Spleen (tissue), 11 donors: ENCODE results near the gene PTPRN. TPM values are rescaled to one million over a fixed set of nuclear protein-coding genes. Genes with fewer than 3 reads are reported as not detected.

Experiments
- DNase-seq: peaks from one replicate; pipeline ENCODE4 v3.0.0-alpha.2; 2020
- H3K27ac ChIP-seq, 8 donors: fragments of 200-600 bp; sonication (generic) in 7 of 8; 1 replicate in 4 of 8; 2 replicates in 4 of 8; pipeline versions ENCODE4 v1.5.0 to v1.8.0; 2016 to 2021; ENCODE audit warnings: inconsistent platforms in 4 of 8, mild to moderate bottlenecking in 4 of 8, moderate library complexity in 1 of 8
- H3K27me3 ChIP-seq, 7 donors: fragments of 200-600 bp; sonication (generic) in 6 of 7; replicated peaks in 1 of 7; 1 replicate in 4 of 7; 2 replicates in 3 of 7; pipeline versions ENCODE4 v1.5.0 to v1.8.0; 2016 to 2021; ENCODE audit warnings: inconsistent platforms in 3 of 7, mild to moderate bottlenecking in 1 of 7
- H3K36me3 ChIP-seq, 6 donors: fragments of 200-600 bp; sonication (generic) in 5 of 6; 1 replicate in 4 of 6; 2 replicates in 2 of 6; pipeline versions ENCODE4 v1.5.0 to v1.8.0; 2016 to 2021; ENCODE audit warnings: inconsistent platforms in 2 of 6
- H3K4me1 ChIP-seq, 6 donors: fragments of 200-600 bp; sonication (generic) in 5 of 6; 1 replicate in 3 of 6; 2 replicates in 3 of 6; pipeline versions ENCODE4 v1.5.0 to v1.8.0; 2016 to 2021; ENCODE audit warnings: inconsistent platforms in 3 of 6
- H3K4me3 ChIP-seq, 8 donors: fragments of 200-600 bp; sonication (generic) in 7 of 8; 1 replicate in 4 of 8; 2 replicates in 4 of 8; pipeline versions ENCODE4 v1.5.0 to v1.8.0; 2016 to 2021; ENCODE audit warnings: inconsistent platforms in 4 of 8, mild to moderate bottlenecking in 4 of 8, moderate library complexity in 2 of 8
- H3K9me3 ChIP-seq, 8 donors: fragments of 200-600 bp; sonication (generic) in 7 of 8; 1 replicate in 4 of 8; 2 replicates in 4 of 8; pipeline versions ENCODE4 v1.5.0 to v1.8.0; 2016 to 2021; ENCODE audit warnings: inconsistent platforms in 4 of 8
- CTCF ChIP-seq, 11 experiments: fragments of 200-600 bp in 7 of 11; fragments of 450-650 bp in 4 of 11; sonication (generic) in 4 of 11; IDR thresholded peaks in 8 of 11; conservative IDR thresholded peaks in 3 of 11; 1 replicate in 7 of 11; 2 replicates in 4 of 11; pipeline versions ENCODE4 v1.4.0 to v1.8.0; 2016 to 2021; ENCODE audit warnings: antibody characterized with exemption in 11 of 11, inconsistent platforms in 4 of 11, mild to moderate bottlenecking in 1 of 11
- POLR2A ChIP-seq, 3 donors: fragments of 450-650 bp; IDR thresholded peaks; one replicate each; pipeline ENCODE4 v1.5.1; 2017; ENCODE audit warnings: antibody characterized with exemption in 3 of 3, mild to moderate bottlenecking in 1 of 3
- POLR2AphosphoS5 ChIP-seq, 3 donors: sonication (generic); formaldehyde crosslinking; IDR thresholded peaks; one replicate each; pipeline ENCODE4 v1.5.1; 2017; ENCODE audit warnings: antibody characterized with exemption in 3 of 3
- WGBS, 5 donors: extraction: QIAGEN DNeasy Blood & Tissue Kit in 3 of 5; methylation state at CpG; one replicate each; pipeline versions ENCODE4 v1.1.5 to v1.1.7; 2013 to 2018; 5-methylcytosine and 5-hydroxymethylcytosine counted together
- intact Hi-C: fragments of 100-400 bp; cut with DNase I; formaldehyde crosslinking; loops from one replicate; pipeline ENCODE4 v1.15.0; 2023; ENCODE audit warnings: low total_unique reads
- polyA plus RNA-seq, 3 donors: library from polyadenylated mRNA; stranded (reverse); fragments of 200-250 nt; gene quantifications; one replicate each; pipeline ENCODE4 v1.2.1, GENCODE V29; 2013
- total RNA-seq, 7 donors: library from RNA; depleted of rRNA in 3 of 7; stranded (reverse); fragments of >200 nt in 3 of 7; fragmentation: NEBNext Ultra II Directional in 4 of 7; extraction: Animal tissue kit (Norgen Biotek cat#: 25700) in 4 of 7; gene quantifications; one replicate each; pipeline versions ENCODE4 v1.1.0 to v1.2.1, GENCODE V29; 2016 to 2021
- donor health status: healthy with polysubstance abuse.
- donor health status: DM: no; HTN: no; CAD: no; lungs with moderate emphysema.
- donor health status: DM: no; HTN: no; CAD: no.
- donor health status: Bipolar disorder and iron deficiency.
- donor health status: healthy.
- donor health status: DM: no; HTN: no; CAD: no.
- donor health status: DM: yes; HTN: yes; CAD: no.

The PTPRN gene
- total and polyA plus RNA-seq, 10 donors = 0.06 to 0.12 TPM; not detected in 8

DNA sequence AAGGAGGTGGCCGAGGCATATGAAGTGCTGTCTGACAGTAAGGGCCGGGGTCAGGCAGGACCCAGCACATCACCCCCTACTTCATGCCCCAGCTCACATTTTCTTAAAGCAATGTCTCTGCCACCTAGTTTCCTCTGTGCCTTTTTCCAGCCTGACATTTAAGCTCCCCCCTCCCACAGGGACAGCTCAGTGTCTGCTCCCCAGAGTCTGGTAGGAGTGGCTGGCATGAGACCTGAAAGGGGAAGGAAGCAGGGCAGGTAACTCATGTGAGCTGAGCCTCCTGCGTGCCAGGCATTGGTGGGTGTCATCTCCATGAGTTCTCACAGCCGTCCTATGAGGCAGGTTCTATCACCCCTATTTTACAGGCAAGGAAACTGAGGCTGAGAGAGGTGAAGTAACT, 28.6 kb downstream of the PTPRN start:
- H3K27ac ChIP-seq = peak overlapping the region in 5 of 8 donors; percentile 19 to 99 (median 99)
- H3K4me3 ChIP-seq = peak overlapping the region in 1 of 8 donors; percentile 78

GRCh38 chr2:219279916-219280516, 29.2 kb downstream of the PTPRN start:
- Histone ChIP-seq H3K27ac (peak overlapping the region; percentile 94 to 99 (median 98)), H3K4me1 (peaks cover 26 to 80% (median 48%) of the 10 kb centered on the region in 6 donors), H3K36me3 (peaks cover 0 to 47% (median 39%) of the 10 kb centered on the region in 6 donors), H3K9me3 (no peaks in the 10 kb centered on the region), H3K27me3 (no peaks in the 10 kb centered on the region), H3K4me3 (peak overlapping the region; percentile 39 to 78 (median 58))
- no peak for DNase-seq
- intact Hi-C loops = loop anchor here (5.0 kb wide), 1 partner anchor 53 kb away; the partner anchor contains the start of genes ANKZF1 and ATG9A
- WGBS, 5 donors = 53 to 60% (median 57%) methylated on average over 11 to 12 of the region's 12 CpGs
- TF ChIP-seq POLR2A (IDR thresholded peaks at IDR 0.05) (peak in 1 of 3 donors; percentile 33), POLR2AphosphoS5 (IDR thresholded peaks at IDR 0.05) (peak in 1 of 3 donors; percentile 60), CTCF (IDR thresholded peaks at IDR 0.05 in 8 of 11, conservative IDR thresholded peaks at IDR 0.05 in 3 of 11) (peak in 7 of 11 experiments; percentile 20 to 55 (median 41))

More for the DNA sequence above, 28.6 kb downstream of the PTPRN start:
- no peaks in the 10 kb centered on the region for H3K27me3 ChIP-seq
- H3K9me3 ChIP-seq = no peaks in the 10 kb centered on the region
- intact Hi-C loops = no loop called here
- H3K4me1 ChIP-seq = peaks cover 26 to 80% (median 48%) of the 10 kb centered on the region in 6 donors
- 82 to 89% (median 86%) methylated on average over 4 of the region's 4 CpGs for WGBS, 5 donors
- no peak for TF ChIP-seq POLR2AphosphoS5 (IDR thresholded peaks at IDR 0.05)
- no peak for TF ChIP-seq POLR2A (IDR thresholded peaks at IDR 0.05)
- no peak for TF ChIP-seq CTCF (IDR thresholded peaks at IDR 0.05 in 8 of 11, conservative IDR thresholded peaks at IDR 0.05 in 3 of 11)
- H3K36me3 ChIP-seq = peaks cover 0 to 54% (median 46%) of the 10 kb centered on the region in 6 donors
- DNase-seq = no peak

GRCh38 chr2:219279151-219279915, 29.9 kb downstream of the PTPRN start, which contains the start of gene DNAJB2:
Gene DNAJB2, plus strand, starts transcription at chr2:219279366. Its CDS starts 468 bp downstream, at chr2:219279834.
- 0 to 1% (median 1%) methylated on average over 31 to 65 of the region's 65 CpGs for WGBS, 5 donors

More at GRCh38 chr2:219279151-219279915, 29.9 kb downstream of the PTPRN start, which contains the start of gene DNAJB2:
- Histone ChIP-seq H3K27me3 (no peaks in the 10 kb centered on the region), H3K4me3 (peak within 1 kb of the TSS; percentile 39 to 78 (median 58)), H3K27ac (peak within 1 kb of the TSS; percentile 94 to 99 (median 98)), H3K36me3 (peaks cover 0 to 40% (median 32%) of the 10 kb centered on the region in 6 donors), H3K4me1 (peaks cover 26 to 73% (median 44%) of the 10 kb centered on the region in 6 donors), H3K9me3 (no peaks in the 10 kb centered on the region)
- TF ChIP-seq CTCF (IDR thresholded peaks at IDR 0.05 in 8 of 11, conservative IDR thresholded peaks at IDR 0.05 in 3 of 11) (peak in 1 of 11 experiments; percentile 37), POLR2A (IDR thresholded peaks at IDR 0.05) (peak; percentile 42 to 97 (median 88)), POLR2AphosphoS5 (IDR thresholded peaks at IDR 0.05) (peak; percentile 97 to 99 (median 98))
- peak; percentile 100 for DNase-seq
- intact Hi-C loops = loop anchor here (5.0 kb wide), 1 partner anchor 52 kb away; the partner anchor contains the start of genes ANKZF1 and ATG9A
